ENCODE data around the gene LFNG.

The LFNG gene

DNA sequence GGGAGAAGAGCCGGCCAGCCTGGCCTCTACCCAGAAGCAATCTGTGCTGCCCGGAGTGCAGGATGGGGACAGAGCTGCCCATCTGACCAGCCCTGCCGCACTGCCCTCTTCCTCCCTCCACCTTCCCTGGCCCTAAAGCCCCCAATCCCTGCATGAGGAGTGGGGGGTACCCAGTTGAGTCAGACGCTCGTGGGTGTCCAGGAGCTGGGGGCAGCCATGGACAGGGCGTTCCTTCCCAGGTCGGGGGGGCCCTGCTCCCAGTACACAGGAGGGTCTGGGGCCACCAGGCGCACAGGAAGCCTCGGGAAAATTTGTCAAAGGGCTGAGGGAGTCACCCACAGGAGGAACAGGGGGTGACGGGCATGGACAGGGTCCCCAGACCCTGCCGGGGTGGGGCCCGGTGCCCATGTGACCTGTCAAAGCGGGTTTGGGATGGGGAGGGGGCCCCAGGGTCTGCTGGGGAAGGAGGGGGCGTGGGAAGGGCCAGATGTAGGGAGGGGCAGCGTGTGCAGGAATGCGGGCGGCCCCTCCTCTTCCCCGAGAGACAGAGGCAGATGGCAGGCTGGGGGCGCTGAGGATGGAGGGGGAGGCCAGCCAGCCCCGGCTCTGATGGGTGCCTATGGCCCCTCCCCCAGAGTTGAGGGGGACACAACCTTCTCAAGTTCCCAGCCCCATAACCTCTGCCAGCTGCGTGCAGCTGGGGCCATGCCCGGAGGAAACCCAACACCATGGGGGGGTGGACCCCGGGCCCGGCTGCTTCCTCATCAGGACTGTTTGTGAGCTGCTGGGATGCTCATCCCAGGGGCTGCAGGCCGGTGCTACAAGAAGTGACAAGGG, 21.9 kb upstream of the LFNG start:
- Histone ChIP-seq H3K9me3 (ENCODE audit: insufficient read depth, low read depth, low read length) (no peaks in the 10 kb centered on the region), H3K27me3 (ENCODE audit: insufficient read depth, low read length) (no peaks in the 10 kb centered on the region), H3K4me3 (ENCODE audit: low read length) (no peak overlapping the region), H3K9ac (ENCODE audit: low read depth, low read length) (no peak overlapping the region), H3K27ac (ENCODE audit: low read length) (no peak overlapping the region), H3K4me1 (ENCODE audit: insufficient read depth, low read length) (peaks cover 13% of the 10 kb centered on the region; the same call in 1 of the 2 replicates), H3K36me3 (ENCODE audit: insufficient read depth, low read depth, low read length) (no peaks in the 10 kb centered on the region)

DNA sequence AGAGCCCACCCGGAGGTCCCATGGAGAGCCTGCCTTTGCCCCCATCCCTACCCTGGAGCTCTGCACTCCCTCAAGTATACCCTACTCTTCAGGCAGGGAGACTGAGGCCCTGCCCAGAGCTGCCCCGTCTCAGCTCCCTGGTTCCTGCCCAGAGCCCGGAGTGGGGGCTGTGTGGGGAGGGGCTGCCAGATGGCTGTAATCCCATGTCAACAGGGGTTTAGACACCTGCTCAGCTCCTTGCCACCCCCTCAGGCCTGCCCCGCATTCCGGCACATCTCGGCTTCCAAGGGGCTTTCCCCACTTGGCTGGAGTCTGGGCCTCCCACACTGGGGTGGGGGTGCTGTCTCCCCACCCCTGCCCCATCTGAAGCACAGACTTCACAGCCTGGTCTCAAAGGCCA, 20.9 kb upstream of the LFNG start:
- Histone ChIP-seq H3K4me1 (ENCODE audit: insufficient read depth, low read length) (peaks cover 13% of the 10 kb centered on the region; the same call in 1 of the 2 replicates), H3K27ac (ENCODE audit: low read length) (no peak overlapping the region), H3K27me3 (ENCODE audit: insufficient read depth, low read length) (no peaks in the 10 kb centered on the region)

DNA sequence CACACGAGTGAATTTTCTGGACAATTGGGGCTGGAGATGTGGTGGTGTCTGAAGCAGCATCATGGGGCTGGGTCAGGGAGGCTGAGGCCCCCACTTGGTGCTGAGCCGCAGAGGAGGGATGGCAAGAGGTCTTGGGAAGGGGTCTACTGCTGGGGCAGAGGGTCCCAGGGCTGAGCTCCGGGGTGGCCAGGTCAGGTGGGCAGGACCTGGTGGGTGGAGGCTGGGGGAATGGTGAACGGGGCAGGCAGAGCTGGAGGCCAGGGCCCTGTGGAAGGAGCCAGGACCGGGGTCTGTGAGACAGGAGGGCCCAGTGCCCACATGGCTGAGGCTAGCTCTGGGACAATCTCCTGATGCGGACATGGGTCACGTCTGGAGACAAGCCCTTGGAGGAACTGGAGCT, 20.4 kb upstream of the LFNG start:
- H3K4me1 ChIP-seq (ENCODE audit: insufficient read depth, low read length) = peaks cover 13% of the 10 kb centered on the region; the same call in 1 of the 2 replicates

More for the DNA sequence above, 20.9 kb upstream of the LFNG start:
- Histone ChIP-seq H3K36me3 (ENCODE audit: insufficient read depth, low read depth, low read length) (no peaks in the 10 kb centered on the region), H3K9me3 (ENCODE audit: insufficient read depth, low read depth, low read length) (no peaks in the 10 kb centered on the region), H3K9ac (ENCODE audit: low read depth, low read length) (no peak overlapping the region), H3K4me3 (ENCODE audit: low read length) (no peak overlapping the region)

DNA sequence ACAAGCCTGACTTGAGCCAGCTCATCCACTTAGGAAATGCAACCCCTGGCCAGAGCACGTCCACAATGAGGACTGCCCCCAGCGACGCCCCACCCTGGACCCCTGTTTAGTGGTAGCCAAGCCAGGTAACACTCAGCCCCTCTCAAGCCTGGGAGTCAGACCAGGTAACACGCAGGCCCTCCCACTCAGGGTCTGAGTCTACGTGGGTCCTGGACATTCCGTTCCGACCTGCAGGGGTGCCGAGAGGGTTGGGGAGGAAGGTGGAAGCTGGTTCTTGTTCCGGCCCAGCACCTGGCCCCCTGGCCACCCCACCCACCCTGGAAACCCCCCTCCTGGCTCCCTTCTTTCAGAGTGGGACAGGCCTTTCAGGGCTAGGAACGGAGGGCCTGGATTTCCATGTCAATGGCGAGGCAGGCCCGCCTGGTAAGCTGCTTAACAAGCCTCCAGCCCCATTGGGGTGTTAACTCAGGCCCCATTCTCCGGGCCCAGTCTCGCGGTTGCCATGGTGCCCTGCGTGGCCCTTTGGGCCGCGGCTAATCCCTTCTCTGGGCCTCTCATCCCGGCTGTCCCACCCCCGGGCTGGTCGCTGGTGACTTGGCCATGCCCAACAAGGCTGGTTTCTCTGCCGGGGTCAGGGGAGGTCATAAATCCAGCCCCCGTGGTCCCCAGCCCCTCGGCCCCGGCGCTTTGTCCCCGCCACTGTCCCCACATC, 19.7 kb upstream of the LFNG start:
- no peak overlapping the region for H3K27ac ChIP-seq (ENCODE audit: low read length)
- no peaks in the 10 kb centered on the region for H3K27me3 ChIP-seq (ENCODE audit: insufficient read depth, low read length)
- peaks cover 13% of the 10 kb centered on the region; the same call in 1 of the 2 replicates for H3K4me1 ChIP-seq (ENCODE audit: insufficient read depth, low read length)
- H3K9ac ChIP-seq (ENCODE audit: low read depth, low read length) = peak overlapping the region; percentile 60; the same call in 1 of the 2 replicates
- no peaks in the 10 kb centered on the region for H3K9me3 ChIP-seq (ENCODE audit: insufficient read depth, low read depth, low read length)
- no peak overlapping the region for H3K4me3 ChIP-seq (ENCODE audit: low read length)
- H3K36me3 ChIP-seq (ENCODE audit: insufficient read depth, low read depth, low read length) = no peaks in the 10 kb centered on the region

More for the DNA sequence above, 20.4 kb upstream of the LFNG start:
- Histone ChIP-seq H3K27ac (ENCODE audit: low read length) (peak overlapping the region; percentile 46), H3K4me3 (ENCODE audit: low read length) (no peak overlapping the region), H3K36me3 (ENCODE audit: insufficient read depth, low read depth, low read length) (no peaks in the 10 kb centered on the region), H3K9me3 (ENCODE audit: insufficient read depth, low read depth, low read length) (no peaks in the 10 kb centered on the region), H3K9ac (ENCODE audit: low read depth, low read length) (peak overlapping the region; percentile 60; the same call in 1 of the 2 replicates), H3K27me3 (ENCODE audit: insufficient read depth, low read length) (no peaks in the 10 kb centered on the region)

DNA sequence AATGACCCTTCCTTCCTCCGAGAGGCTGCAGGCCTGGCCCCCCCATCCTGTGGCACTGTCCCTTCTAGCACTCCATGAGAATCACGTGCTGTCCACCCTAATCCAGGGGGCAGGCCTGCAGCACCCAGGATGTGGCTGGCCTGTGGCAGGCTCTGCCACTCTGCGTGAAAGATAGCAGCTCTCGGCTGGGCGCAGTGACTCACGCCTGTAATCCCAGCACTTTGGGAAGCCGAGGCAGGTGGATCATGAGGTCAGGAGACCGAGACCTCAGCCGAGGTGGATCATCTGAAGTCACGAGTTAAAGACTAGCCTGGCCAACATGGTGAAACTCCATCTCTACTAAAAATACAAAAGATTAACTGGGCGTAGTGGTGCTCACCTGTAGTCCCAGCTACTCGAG, 18.9 kb upstream of the LFNG start:
- no peaks in the 10 kb centered on the region for H3K36me3 ChIP-seq (ENCODE audit: insufficient read depth, low read depth, low read length)
- no peak overlapping the region for H3K4me3 ChIP-seq (ENCODE audit: low read length)
- H3K27me3 ChIP-seq (ENCODE audit: insufficient read depth, low read length) = no peaks in the 10 kb centered on the region
- H3K27ac ChIP-seq (ENCODE audit: low read length) = no peak overlapping the region
- H3K4me1 ChIP-seq (ENCODE audit: insufficient read depth, low read length) = peaks cover 13% of the 10 kb centered on the region; the same call in 1 of the 2 replicates
- no peak overlapping the region for H3K9ac ChIP-seq (ENCODE audit: low read depth, low read length)
- H3K9me3 ChIP-seq (ENCODE audit: insufficient read depth, low read depth, low read length) = no peaks in the 10 kb centered on the region

DNA sequence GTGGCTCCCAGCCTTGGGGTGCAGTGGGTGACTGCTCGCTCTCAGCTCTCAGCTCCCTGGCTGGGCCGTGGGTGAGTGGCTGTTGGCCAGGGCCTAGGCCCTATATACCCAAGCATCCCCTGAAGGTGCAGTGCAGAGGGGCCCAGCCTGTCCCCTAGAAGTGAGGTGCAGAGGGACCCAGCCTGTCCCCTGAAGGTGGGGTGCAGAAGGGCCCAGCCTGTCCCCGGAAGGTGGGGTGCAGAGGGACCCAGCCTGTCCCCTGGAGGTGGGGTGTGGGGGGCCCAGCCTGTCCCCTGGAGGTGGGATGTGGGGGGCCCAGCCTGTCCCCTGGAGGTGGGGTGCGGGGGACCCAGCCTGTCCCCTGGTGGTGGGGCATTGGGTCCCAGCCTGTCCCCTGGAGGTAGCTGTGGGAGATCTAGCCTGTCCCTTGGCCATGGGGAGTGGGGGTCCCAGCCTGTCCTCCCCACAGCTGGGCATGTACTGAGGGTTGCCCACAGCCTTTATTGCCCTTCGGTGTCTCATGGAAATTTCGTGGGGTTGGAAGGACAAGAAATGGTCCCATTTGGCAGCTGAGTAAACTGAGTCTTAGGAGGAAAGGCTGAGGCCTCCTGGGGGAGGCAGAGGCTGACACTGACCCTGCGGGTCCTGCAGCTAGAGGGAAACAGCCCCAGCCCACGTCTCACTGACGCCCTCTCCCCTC, 17.5 kb upstream of the LFNG start:
- no peak overlapping the region for H3K9ac ChIP-seq (ENCODE audit: low read depth, low read length)
- H3K27ac ChIP-seq (ENCODE audit: low read length) = no peak overlapping the region
- no peaks in the 10 kb centered on the region for H3K36me3 ChIP-seq (ENCODE audit: insufficient read depth, low read depth, low read length)
- H3K4me1 ChIP-seq (ENCODE audit: insufficient read depth, low read length) = peaks cover 13% of the 10 kb centered on the region; the same call in 1 of the 2 replicates
- H3K9me3 ChIP-seq (ENCODE audit: insufficient read depth, low read depth, low read length) = no peaks in the 10 kb centered on the region
- H3K27me3 ChIP-seq (ENCODE audit: insufficient read depth, low read length) = no peaks in the 10 kb centered on the region
- no peak overlapping the region for H3K4me3 ChIP-seq (ENCODE audit: low read length)

DNA sequence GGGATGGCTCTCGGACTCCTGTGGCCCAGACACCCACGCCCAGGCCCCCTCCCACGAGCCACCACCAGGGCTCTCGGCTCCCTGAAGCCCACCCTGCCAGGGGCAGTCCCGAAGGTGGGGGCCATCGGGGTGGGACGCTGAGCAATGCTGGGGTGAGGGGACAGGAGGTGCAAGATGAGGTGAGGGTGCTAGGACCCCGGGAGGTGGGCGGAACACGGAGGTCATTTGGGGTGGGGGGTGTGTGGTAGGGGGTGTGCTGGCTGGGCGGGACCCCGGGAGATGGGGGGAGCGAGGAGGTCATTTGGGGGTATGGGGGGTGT, 17.0 kb upstream of the LFNG start:
- H3K9ac ChIP-seq (ENCODE audit: low read depth, low read length) = no peak overlapping the region
- H3K36me3 ChIP-seq (ENCODE audit: insufficient read depth, low read depth, low read length) = no peaks in the 10 kb centered on the region
- no peak overlapping the region for H3K27ac ChIP-seq (ENCODE audit: low read length)
- peaks cover 13% of the 10 kb centered on the region; the same call in 1 of the 2 replicates for H3K4me1 ChIP-seq (ENCODE audit: insufficient read depth, low read length)
- no peaks in the 10 kb centered on the region for H3K27me3 ChIP-seq (ENCODE audit: insufficient read depth, low read length)
- H3K4me3 ChIP-seq (ENCODE audit: low read length) = no peak overlapping the region
- no peaks in the 10 kb centered on the region for H3K9me3 ChIP-seq (ENCODE audit: insufficient read depth, low read depth, low read length)

DNA sequence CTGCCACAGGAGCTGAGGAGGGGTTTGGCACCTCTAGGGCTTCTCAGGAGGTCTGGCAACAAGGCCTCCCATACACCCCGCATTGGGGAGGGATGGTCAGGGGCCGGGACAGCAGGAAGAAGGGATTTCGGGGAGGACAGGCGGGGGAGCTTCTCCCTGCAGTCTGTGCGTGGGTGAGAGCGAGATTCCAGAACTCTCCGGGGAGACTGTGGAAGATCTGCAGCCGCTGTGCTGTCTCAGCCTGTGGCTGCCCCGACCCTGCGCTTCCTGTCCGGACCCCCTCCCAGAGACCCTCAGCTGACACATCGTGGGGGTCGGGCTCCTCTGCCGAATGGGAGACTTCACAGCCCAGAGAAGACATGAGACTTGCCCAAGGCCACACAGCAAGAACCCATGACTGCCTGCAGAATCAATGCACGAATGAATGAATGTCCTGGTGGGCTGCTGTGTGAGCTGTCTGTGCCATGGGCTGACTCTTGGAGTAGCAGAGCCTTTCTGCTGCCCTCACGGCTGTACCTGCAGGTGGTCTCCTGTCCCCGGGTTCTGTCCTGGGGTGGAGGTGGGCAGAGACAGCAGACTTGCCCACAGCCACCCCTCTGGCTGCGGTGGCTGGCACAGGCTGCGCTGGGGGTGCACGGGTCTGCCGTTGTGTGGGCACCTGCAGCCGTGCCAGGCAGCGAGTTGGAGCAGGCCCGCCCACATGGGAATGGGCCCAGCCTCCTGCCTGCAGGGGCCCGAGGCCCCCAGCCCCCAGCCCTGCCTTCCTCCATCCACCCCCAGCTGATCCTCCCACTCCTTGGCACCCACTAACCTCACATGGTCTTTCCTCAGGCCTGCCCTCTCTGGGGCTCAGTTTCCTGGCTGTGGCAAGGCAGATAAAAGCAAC, 16.3 kb upstream of the LFNG start:
- no peaks in the 10 kb centered on the region for H3K27me3 ChIP-seq (ENCODE audit: insufficient read depth, low read length)

DNA sequence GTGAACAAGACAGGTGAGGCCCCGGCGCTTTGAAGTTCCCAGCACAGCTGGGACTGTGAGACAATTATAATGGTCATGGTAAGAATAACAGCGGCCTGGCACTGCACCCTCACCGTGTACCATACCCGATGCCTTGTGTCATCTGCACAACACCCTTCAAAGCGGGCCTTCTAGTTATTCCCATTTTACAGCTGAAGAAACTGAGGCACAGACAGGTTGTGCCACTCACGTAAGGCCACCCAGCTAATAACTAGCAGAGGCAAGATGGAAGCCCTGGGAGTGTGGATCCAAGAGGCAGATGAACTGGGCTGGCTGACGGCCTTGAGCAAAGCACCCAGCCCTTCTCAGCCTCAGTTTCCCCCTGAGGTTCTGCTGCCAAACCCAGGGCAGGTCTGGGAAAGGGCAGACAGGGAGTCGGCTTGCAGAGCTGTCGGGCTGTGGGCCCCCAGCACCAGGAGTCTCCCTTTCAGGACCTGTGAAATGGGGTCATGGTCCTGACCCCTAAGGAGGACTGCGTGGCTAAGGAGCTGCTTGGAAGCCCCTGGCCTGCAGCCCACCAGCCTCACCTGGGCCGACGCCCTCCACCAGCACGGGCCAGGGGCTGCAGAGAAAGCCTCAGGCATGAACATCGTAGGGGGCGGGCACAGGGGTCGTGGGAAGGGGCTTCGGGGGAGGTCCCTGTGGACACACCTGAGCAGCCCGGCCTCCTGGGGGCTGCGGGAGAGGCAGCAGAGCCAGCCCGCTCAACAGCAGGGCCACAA, 15.3 kb upstream of the LFNG start:
- Histone ChIP-seq H3K4me3 (ENCODE audit: low read length) (no peak overlapping the region), H3K9me3 (ENCODE audit: insufficient read depth, low read depth, low read length) (no peaks in the 10 kb centered on the region), H3K27ac (ENCODE audit: low read length) (no peak overlapping the region), H3K9ac (ENCODE audit: low read depth, low read length) (no peak overlapping the region), H3K36me3 (ENCODE audit: insufficient read depth, low read depth, low read length) (no peaks in the 10 kb centered on the region), H3K4me1 (ENCODE audit: insufficient read depth, low read length) (peaks cover 4% of the 10 kb centered on the region; the same call in 1 of the 2 replicates), H3K27me3 (ENCODE audit: insufficient read depth, low read length) (no peaks in the 10 kb centered on the region)

More for the DNA sequence above, 16.3 kb upstream of the LFNG start:
- H3K9ac ChIP-seq (ENCODE audit: low read depth, low read length) = no peak overlapping the region
- no peak overlapping the region for H3K4me3 ChIP-seq (ENCODE audit: low read length)
- H3K9me3 ChIP-seq (ENCODE audit: insufficient read depth, low read depth, low read length) = no peaks in the 10 kb centered on the region
- H3K4me1 ChIP-seq (ENCODE audit: insufficient read depth, low read length) = peaks cover 9% of the 10 kb centered on the region; the same call in 1 of the 2 replicates
- no peak overlapping the region for H3K27ac ChIP-seq (ENCODE audit: low read length)
- H3K36me3 ChIP-seq (ENCODE audit: insufficient read depth, low read depth, low read length) = no peaks in the 10 kb centered on the region

DNA sequence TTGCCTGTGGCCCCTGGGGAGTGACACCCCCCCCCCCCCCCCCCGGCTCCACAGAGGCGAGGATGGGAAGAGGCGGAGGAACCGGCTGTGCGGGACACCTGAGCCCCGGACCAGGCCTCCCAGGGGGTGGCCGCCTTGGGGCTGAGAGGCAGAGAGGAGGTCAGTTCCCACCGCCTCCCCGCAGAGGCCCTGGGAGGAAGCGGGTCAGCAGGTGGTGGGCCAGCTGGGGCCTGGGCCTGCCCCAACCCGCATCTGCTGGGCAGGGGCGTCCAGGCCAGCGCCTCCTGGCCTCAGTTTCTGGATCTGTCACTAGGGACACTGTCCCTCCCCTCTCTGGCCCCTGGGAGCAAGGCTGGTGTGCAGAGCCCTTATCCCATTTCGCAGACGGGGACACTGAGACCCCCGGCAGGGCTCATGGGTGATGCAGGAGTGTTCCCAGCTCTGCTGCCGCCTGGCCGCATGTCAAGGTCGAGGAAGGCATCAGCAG, 14.6 kb upstream of the LFNG start:
- H3K9ac ChIP-seq (ENCODE audit: low read depth, low read length) = no peak overlapping the region
- no peak overlapping the region for H3K27ac ChIP-seq (ENCODE audit: low read length)
- no peaks in the 10 kb centered on the region for H3K27me3 ChIP-seq (ENCODE audit: insufficient read depth, low read length)
- H3K9me3 ChIP-seq (ENCODE audit: insufficient read depth, low read depth, low read length) = no peaks in the 10 kb centered on the region
- H3K4me3 ChIP-seq (ENCODE audit: low read length) = no peak overlapping the region
- no peaks in the 10 kb centered on the region; the same call in 1 of the 2 replicates for H3K4me1 ChIP-seq (ENCODE audit: insufficient read depth, low read length)
- no peaks in the 10 kb centered on the region for H3K36me3 ChIP-seq (ENCODE audit: insufficient read depth, low read depth, low read length)
